Measurements from ENCODE around the gene SLC28A1. TPM values are rescaled to one million over a fixed set of nuclear protein-coding genes. Genes with fewer than 3 reads are reported as not detected.

The SLC28A1 gene
- polyA plus RNA-seq, 1 donor, result 0.32 TPM

Other genes with a start within 250 kb of the SLC28A1 start
- gene WDR73, start 230.4 kb upstream of the SLC28A1 start, polyA plus RNA-seq (ENCODE audit: insufficient read length), result 17.5 TPM
- gene NMB, start 226.5 kb upstream of the SLC28A1 start, polyA plus RNA-seq (ENCODE audit: insufficient read length), result 1.6 TPM
- gene SEC11A, start 168.5 kb upstream of the SLC28A1 start, polyA plus RNA-seq (ENCODE audit: insufficient read length), result 279 TPM
- 26.1 TPM for gene ZNF592, start 136.1 kb upstream of the SLC28A1 start, polyA plus RNA-seq (ENCODE audit: insufficient read length)
- gene ALPK3, start 67.3 kb upstream of the SLC28A1 start, polyA plus RNA-seq (ENCODE audit: insufficient read length), result 106 TPM
- gene PDE8A, start 97.2 kb downstream of the SLC28A1 start, polyA plus RNA-seq (ENCODE audit: insufficient read length), result 25.4 TPM